ENCODE measurements around the gene ARHGAP20. TPM values are rescaled to one million over a fixed set of nuclear protein-coding genes. Genes with fewer than 3 reads are reported as not detected.

ARHGAP20 gene
- total and polyA plus RNA-seq, 7 donors, result 0.29 to 5.9 (median 0.84) TPM

DNA sequence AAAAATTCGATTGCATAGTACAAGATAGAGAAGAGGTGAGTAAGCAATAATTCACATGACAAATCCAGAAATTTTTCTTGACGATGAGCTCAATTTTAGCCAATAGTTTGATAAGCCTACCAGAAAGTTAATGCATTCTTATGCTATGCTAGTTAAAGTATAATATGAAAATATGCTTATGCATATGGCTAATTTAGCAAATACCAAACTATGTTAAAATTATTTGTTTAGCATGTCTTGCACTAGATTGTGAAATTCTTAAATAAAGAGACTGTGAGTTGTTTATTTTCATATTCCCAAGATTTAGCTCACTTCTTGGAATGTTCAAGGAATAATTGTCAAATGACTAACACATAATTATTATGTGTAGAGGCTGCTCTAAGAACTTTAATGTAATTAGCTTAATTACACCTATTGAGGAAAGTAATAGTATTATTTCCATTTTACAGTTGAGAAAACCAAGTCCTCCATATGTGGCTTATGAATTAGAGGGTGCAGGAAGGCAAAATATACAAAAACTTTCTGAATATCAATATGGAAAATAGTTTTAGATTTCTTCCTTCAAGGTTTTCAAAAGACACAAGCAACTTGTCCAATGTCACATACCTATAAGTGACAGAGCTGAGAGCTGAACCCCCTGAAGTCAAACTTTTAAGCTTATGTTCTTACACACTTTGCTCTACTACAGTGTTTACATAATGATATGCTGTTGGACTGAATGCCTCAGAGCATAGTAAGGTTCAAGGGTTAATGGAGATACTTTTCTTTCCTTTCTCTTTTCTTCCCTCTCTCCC is 45.9 kb upstream of the ARHGAP20 start:
- H3K36me3 ChIP-seq (ENCODE audit: insufficient read depth in 1 of 2, low read depth in 1 of 2), result no peaks in the 10 kb centered on the region
- ATAC-seq (no peak), DNase-seq (no peak)
- intact Hi-C loops (cut with DNase I), result no loop called here
- H3K27ac ChIP-seq, result no peak overlapping the region
- 65 to 67% (median 65%) methylated on average over 2 of the region's 2 CpGs for WGBS, 3 donors
- no peak overlapping the region for H3K4me3 ChIP-seq
- no peaks in the 10 kb centered on the region for H3K27me3 ChIP-seq (ENCODE audit: insufficient read depth in 3 of 3, low read length in 2 of 3)
- TF ChIP-seq, protein P1, sequence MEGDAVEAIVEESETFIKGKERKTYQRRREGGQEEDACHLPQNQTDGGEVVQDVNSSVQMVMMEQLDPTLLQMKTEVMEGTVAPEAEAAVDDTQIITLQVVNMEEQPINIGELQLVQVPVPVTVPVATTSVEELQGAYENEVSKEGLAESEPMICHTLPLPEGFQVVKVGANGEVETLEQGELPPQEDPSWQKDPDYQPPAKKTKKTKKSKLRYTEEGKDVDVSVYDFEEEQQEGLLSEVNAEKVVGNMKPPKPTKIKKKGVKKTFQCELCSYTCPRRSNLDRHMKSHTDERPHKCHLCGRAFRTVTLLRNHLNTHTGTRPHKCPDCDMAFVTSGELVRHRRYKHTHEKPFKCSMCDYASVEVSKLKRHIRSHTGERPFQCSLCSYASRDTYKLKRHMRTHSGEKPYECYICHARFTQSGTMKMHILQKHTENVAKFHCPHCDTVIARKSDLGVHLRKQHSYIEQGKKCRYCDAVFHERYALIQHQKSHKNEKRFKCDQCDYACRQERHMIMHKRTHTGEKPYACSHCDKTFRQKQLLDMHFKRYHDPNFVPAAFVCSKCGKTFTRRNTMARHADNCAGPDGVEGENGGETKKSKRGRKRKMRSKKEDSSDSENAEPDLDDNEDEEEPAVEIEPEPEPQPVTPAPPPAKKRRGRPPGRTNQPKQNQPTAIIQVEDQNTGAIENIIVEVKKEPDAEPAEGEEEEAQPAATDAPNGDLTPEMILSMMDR (IDR thresholded peaks at IDR 0.05), result no peak
- H3K4me1 ChIP-seq, result no peaks in the 10 kb centered on the region
- peaks cover 4% of the 10 kb centered on the region for H3K9me3 ChIP-seq

DNA sequence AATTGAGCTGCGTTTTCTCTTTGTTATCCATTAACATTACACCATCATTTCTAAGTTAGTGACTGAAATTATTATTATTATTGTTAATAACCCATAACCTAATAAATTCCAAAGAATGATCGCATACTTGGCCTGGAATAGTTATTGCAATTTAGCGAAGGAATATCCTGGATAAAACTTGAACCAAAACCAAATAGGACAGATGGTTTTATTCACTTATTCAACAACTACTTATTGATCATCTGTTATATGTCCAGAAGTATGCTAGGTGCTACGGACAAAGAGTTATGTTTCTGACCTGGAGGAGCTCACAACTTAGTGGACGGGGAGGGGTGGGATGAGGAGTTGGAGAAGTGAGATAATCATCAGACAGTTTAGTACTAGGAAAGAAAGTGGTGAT is 44.8 kb upstream of the ARHGAP20 start:
- intact Hi-C loops (cut with DNase I), result no loop called here
- no peak for ATAC-seq
- peaks cover 7% of the 10 kb centered on the region for H3K9me3 ChIP-seq
- H3K4me3 ChIP-seq, result no peak overlapping the region
- TF ChIP-seq, protein P1 (IDR thresholded peaks at IDR 0.05), result no peak
- WGBS, 3 donors, result 71 to 77% (median 73%) methylated on average over 5 of the region's 5 CpGs
- no peak for DNase-seq
- H3K36me3 ChIP-seq (ENCODE audit: insufficient read depth in 1 of 2, low read depth in 1 of 2), result no peaks in the 10 kb centered on the region
- no peaks in the 10 kb centered on the region for H3K4me1 ChIP-seq
- H3K27me3 ChIP-seq (ENCODE audit: insufficient read depth in 3 of 3, low read length in 2 of 3), result no peaks in the 10 kb centered on the region
- no peak overlapping the region for H3K27ac ChIP-seq

DNA sequence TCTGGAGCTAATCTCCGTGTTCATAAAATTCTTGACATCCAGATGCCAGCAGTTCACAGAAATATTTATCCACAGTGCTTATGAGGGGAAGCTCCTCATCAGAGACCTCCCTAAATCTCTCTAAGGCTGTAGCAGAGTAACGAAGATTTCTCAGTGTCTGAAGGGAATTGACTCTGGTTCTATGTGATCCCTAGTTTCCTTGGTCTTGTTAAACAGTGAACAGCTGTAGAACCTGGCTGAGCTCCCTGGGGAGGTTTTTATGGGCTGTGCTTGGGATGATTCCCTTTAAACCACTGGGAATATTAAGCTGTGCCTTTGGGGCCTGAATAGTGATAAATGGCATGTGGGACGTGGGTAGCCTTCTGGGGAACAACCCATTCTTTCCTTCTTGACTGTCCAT is 43.7 kb upstream of the ARHGAP20 start:
- Histone ChIP-seq H3K27ac (no peak overlapping the region), H3K36me3 (ENCODE audit: insufficient read depth in 1 of 2, low read depth in 1 of 2) (no peaks in the 10 kb centered on the region), H3K27me3 (ENCODE audit: insufficient read depth in 3 of 3, low read length in 2 of 3) (no peaks in the 10 kb centered on the region), H3K4me3 (no peak overlapping the region), H3K9me3 (peaks cover 7% of the 10 kb centered on the region), H3K4me1 (no peaks in the 10 kb centered on the region)
- intact Hi-C loops (cut with DNase I), result no loop called here
- no peak for DNase-seq
- ATAC-seq, result no peak
- TF ChIP-seq, protein P1 (IDR thresholded peaks at IDR 0.05), result no peak
- 24 to 34% (median 27%) methylated on average over 3 of the region's 3 CpGs for WGBS, 3 donors

DNA sequence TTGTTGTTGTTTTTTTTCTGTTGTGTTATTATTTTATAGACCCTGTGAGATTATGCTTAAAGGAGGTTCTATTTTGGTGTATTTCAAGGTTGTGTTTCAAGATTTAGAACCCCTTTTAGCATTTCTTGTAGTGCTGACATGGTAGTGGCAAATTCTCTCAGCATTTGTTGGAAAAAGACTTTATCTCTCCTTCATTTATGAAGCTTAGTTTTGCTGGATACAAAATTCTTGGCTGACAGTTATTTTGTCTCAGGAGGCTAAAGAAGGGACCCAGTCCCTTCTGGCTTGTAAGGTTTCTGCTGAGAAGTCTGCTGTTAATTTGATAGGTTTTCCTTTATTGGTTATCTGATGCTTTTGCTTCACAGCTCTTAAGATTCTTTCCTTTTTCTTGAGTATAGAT is 40.7 kb upstream of the ARHGAP20 start:
- intact Hi-C loops (cut with DNase I), result no loop called here
- Histone ChIP-seq H3K27me3 (ENCODE audit: insufficient read depth in 3 of 3, low read length in 2 of 3) (no peaks in the 10 kb centered on the region), H3K9me3 (peaks cover 7% of the 10 kb centered on the region), H3K27ac (no peak overlapping the region), H3K36me3 (ENCODE audit: insufficient read depth in 1 of 2, low read depth in 1 of 2) (no peaks in the 10 kb centered on the region), H3K4me3 (no peak overlapping the region), H3K4me1 (no peaks in the 10 kb centered on the region)
- TF ChIP-seq, protein P1 (IDR thresholded peaks at IDR 0.05), result no peak
- ATAC-seq (no peak), DNase-seq (no peak)

DNA sequence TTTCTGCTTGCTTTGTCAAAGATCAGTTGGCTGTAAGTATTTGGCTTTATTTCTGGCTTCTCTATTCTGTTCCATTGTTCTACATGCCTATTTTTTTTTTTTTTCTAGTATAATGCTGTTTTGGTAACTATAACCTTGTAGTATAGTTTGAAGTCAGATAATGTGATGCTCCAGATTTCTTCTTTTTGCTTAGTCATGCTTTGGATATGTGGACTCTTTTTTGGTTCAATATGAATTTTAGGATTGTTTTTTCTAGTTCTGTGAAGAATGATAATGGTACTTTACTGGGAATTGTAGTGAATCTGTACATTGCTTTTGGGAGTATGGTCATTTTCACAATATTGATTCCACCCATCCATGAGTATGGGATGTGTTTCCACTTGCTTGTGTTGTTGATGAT is 37.9 kb upstream of the ARHGAP20 start:
- DNase-seq (no peak), ATAC-seq (no peak)
- Histone ChIP-seq H3K4me3 (no peak overlapping the region), H3K9me3 (peaks cover 7% of the 10 kb centered on the region), H3K27ac (no peak overlapping the region), H3K36me3 (ENCODE audit: insufficient read depth in 1 of 2, low read depth in 1 of 2) (no peaks in the 10 kb centered on the region), H3K27me3 (ENCODE audit: insufficient read depth in 3 of 3, low read length in 2 of 3) (no peaks in the 10 kb centered on the region), H3K4me1 (no peaks in the 10 kb centered on the region)
- intact Hi-C loops (cut with DNase I), result no loop called here
- TF ChIP-seq, protein P1 (IDR thresholded peaks at IDR 0.05), result no peak
